ENCODE results near the gene ADAMTS2.

Gene ADAMTS2

GRCh38 chr5:179146277-179146676 lies 199.0 kb downstream of the ADAMTS2 start:
- no peak overlapping the region for H3K4me3 ChIP-seq (ENCODE audit: low read length in 2 of 2)
- no peak overlapping the region for H3K9ac ChIP-seq (ENCODE audit: low read depth in 1 of 2, low read length in 2 of 2)
- H3K27me3 ChIP-seq (ENCODE audit: control insufficient read depth in 2 of 2, insufficient read depth in 2 of 2, low read length in 2 of 2) = no peaks in the 10 kb centered on the region
- no peak overlapping the region for H3K27ac ChIP-seq (ENCODE audit: low read depth in 2 of 2, low read length in 2 of 2)
- no peaks in the 10 kb centered on the region for H3K4me1 ChIP-seq (ENCODE audit: control insufficient read depth in 2 of 2, insufficient read depth in 2 of 2, low read length in 2 of 2)
- no peaks in the 10 kb centered on the region for H3K36me3 ChIP-seq (ENCODE audit: control insufficient read depth in 2 of 2, insufficient read depth in 2 of 2, low read length in 2 of 2)
- H3K9me3 ChIP-seq (ENCODE audit: control insufficient read depth in 2 of 2, low read length in 2 of 2) = no peaks in the 10 kb centered on the region

GRCh38 chr5:179143446-179143845 lies 201.8 kb downstream of the ADAMTS2 start:
- Histone ChIP-seq H3K27me3 (ENCODE audit: control insufficient read depth in 2 of 2, insufficient read depth in 2 of 2, low read length in 2 of 2) (no peaks in the 10 kb centered on the region), H3K9me3 (ENCODE audit: control insufficient read depth in 2 of 2, low read length in 2 of 2) (no peaks in the 10 kb centered on the region), H3K36me3 (ENCODE audit: control insufficient read depth in 2 of 2, insufficient read depth in 2 of 2, low read length in 2 of 2) (no peaks in the 10 kb centered on the region), H3K4me1 (ENCODE audit: control insufficient read depth in 2 of 2, insufficient read depth in 2 of 2, low read length in 2 of 2) (no peaks in the 10 kb centered on the region), H3K27ac (ENCODE audit: low read depth in 2 of 2, low read length in 2 of 2) (no peak overlapping the region), H3K9ac (ENCODE audit: low read depth in 1 of 2, low read length in 2 of 2) (no peak overlapping the region), H3K4me3 (ENCODE audit: low read length in 2 of 2) (no peak overlapping the region)

GRCh38 chr5:179142434-179143198 lies 202.6 kb downstream of the ADAMTS2 start:
- Histone ChIP-seq H3K4me1 (ENCODE audit: control insufficient read depth in 2 of 2, insufficient read depth in 2 of 2, low read length in 2 of 2) (no peaks in the 10 kb centered on the region), H3K27ac (ENCODE audit: low read depth in 2 of 2, low read length in 2 of 2) (no peak overlapping the region)

GRCh38 chr5:179141867-179142266 lies 203.4 kb downstream of the ADAMTS2 start:
- no peak overlapping the region for H3K4me3 ChIP-seq (ENCODE audit: low read length in 2 of 2)
- no peaks in the 10 kb centered on the region for H3K27me3 ChIP-seq (ENCODE audit: control insufficient read depth in 2 of 2, insufficient read depth in 2 of 2, low read length in 2 of 2)
- H3K4me1 ChIP-seq (ENCODE audit: control insufficient read depth in 2 of 2, insufficient read depth in 2 of 2, low read length in 2 of 2) = no peaks in the 10 kb centered on the region
- no peaks in the 10 kb centered on the region for H3K36me3 ChIP-seq (ENCODE audit: control insufficient read depth in 2 of 2, insufficient read depth in 2 of 2, low read length in 2 of 2)
- H3K9me3 ChIP-seq (ENCODE audit: control insufficient read depth in 2 of 2, low read length in 2 of 2) = no peaks in the 10 kb centered on the region
- H3K27ac ChIP-seq (ENCODE audit: low read depth in 2 of 2, low read length in 2 of 2) = no peak overlapping the region
- H3K9ac ChIP-seq (ENCODE audit: low read depth in 1 of 2, low read length in 2 of 2) = no peak overlapping the region

More at GRCh38 chr5:179142434-179143198, 202.6 kb downstream of the ADAMTS2 start:
- Histone ChIP-seq H3K27me3 (ENCODE audit: control insufficient read depth in 2 of 2, insufficient read depth in 2 of 2, low read length in 2 of 2) (no peaks in the 10 kb centered on the region), H3K9ac (ENCODE audit: low read depth in 1 of 2, low read length in 2 of 2) (no peak overlapping the region), H3K4me3 (ENCODE audit: low read length in 2 of 2) (no peak overlapping the region), H3K36me3 (ENCODE audit: control insufficient read depth in 2 of 2, insufficient read depth in 2 of 2, low read length in 2 of 2) (no peaks in the 10 kb centered on the region), H3K9me3 (ENCODE audit: control insufficient read depth in 2 of 2, low read length in 2 of 2) (no peaks in the 10 kb centered on the region)

GRCh38 chr5:179140293-179140692 lies 205.0 kb downstream of the ADAMTS2 start:
- Histone ChIP-seq H3K4me1 (ENCODE audit: control insufficient read depth in 2 of 2, insufficient read depth in 2 of 2, low read length in 2 of 2) (no peaks in the 10 kb centered on the region), H3K9ac (ENCODE audit: low read depth in 1 of 2, low read length in 2 of 2) (no peak overlapping the region), H3K36me3 (ENCODE audit: control insufficient read depth in 2 of 2, insufficient read depth in 2 of 2, low read length in 2 of 2) (no peaks in the 10 kb centered on the region), H3K9me3 (ENCODE audit: control insufficient read depth in 2 of 2, low read length in 2 of 2) (no peaks in the 10 kb centered on the region), H3K27ac (ENCODE audit: low read depth in 2 of 2, low read length in 2 of 2) (no peak overlapping the region), H3K4me3 (ENCODE audit: low read length in 2 of 2) (no peak overlapping the region), H3K27me3 (ENCODE audit: control insufficient read depth in 2 of 2, insufficient read depth in 2 of 2, low read length in 2 of 2) (no peaks in the 10 kb centered on the region)

- no peaks in the 10 kb centered on the region for H3K4me1 ChIP-seq (ENCODE audit: control insufficient read depth in 2 of 2, insufficient read depth in 2 of 2, low read length in 2 of 2)
- no peaks in the 10 kb centered on the region for H3K27me3 ChIP-seq (ENCODE audit: control insufficient read depth in 2 of 2, insufficient read depth in 2 of 2, low read length in 2 of 2)
- no peak overlapping the region for H3K4me3 ChIP-seq (ENCODE audit: low read length in 2 of 2)
- H3K36me3 ChIP-seq (ENCODE audit: control insufficient read depth in 2 of 2, insufficient read depth in 2 of 2, low read length in 2 of 2) = no peaks in the 10 kb centered on the region
- H3K9me3 ChIP-seq (ENCODE audit: control insufficient read depth in 2 of 2, low read length in 2 of 2) = no peaks in the 10 kb centered on the region
- H3K27ac ChIP-seq (ENCODE audit: low read depth in 2 of 2, low read length in 2 of 2) = no peak overlapping the region
- H3K9ac ChIP-seq (ENCODE audit: low read depth in 1 of 2, low read length in 2 of 2) = no peak overlapping the region
Observed at GRCh38 chr5:179139936-179140235, 205.4 kb downstream of the ADAMTS2 start.

- no peak overlapping the region for H3K27ac ChIP-seq (ENCODE audit: low read depth in 2 of 2, low read length in 2 of 2)
- no peaks in the 10 kb centered on the region for H3K27me3 ChIP-seq (ENCODE audit: control insufficient read depth in 2 of 2, insufficient read depth in 2 of 2, low read length in 2 of 2)
- H3K9ac ChIP-seq (ENCODE audit: low read depth in 1 of 2, low read length in 2 of 2) = no peak overlapping the region
- H3K4me1 ChIP-seq (ENCODE audit: control insufficient read depth in 2 of 2, insufficient read depth in 2 of 2, low read length in 2 of 2) = no peaks in the 10 kb centered on the region
- no peaks in the 10 kb centered on the region for H3K9me3 ChIP-seq (ENCODE audit: control insufficient read depth in 2 of 2, low read length in 2 of 2)
- H3K36me3 ChIP-seq (ENCODE audit: control insufficient read depth in 2 of 2, insufficient read depth in 2 of 2, low read length in 2 of 2) = no peaks in the 10 kb centered on the region
- no peak overlapping the region for H3K4me3 ChIP-seq (ENCODE audit: low read length in 2 of 2)
Observed at GRCh38 chr5:179139111-179139935, 205.9 kb downstream of the ADAMTS2 start.

- H3K4me1 ChIP-seq (ENCODE audit: control insufficient read depth in 2 of 2, insufficient read depth in 2 of 2, low read length in 2 of 2) = no peaks in the 10 kb centered on the region
- H3K9me3 ChIP-seq (ENCODE audit: control insufficient read depth in 2 of 2, low read length in 2 of 2) = no peaks in the 10 kb centered on the region
- no peaks in the 10 kb centered on the region for H3K27me3 ChIP-seq (ENCODE audit: control insufficient read depth in 2 of 2, insufficient read depth in 2 of 2, low read length in 2 of 2)
- H3K36me3 ChIP-seq (ENCODE audit: control insufficient read depth in 2 of 2, insufficient read depth in 2 of 2, low read length in 2 of 2) = no peaks in the 10 kb centered on the region
- H3K27ac ChIP-seq (ENCODE audit: low read depth in 2 of 2, low read length in 2 of 2) = no peak overlapping the region
- H3K4me3 ChIP-seq (ENCODE audit: low read length in 2 of 2) = no peak overlapping the region
- no peak overlapping the region for H3K9ac ChIP-seq (ENCODE audit: low read depth in 1 of 2, low read length in 2 of 2)
Observed at GRCh38 chr5:179138568-179138925, 206.7 kb downstream of the ADAMTS2 start.

- H3K27ac ChIP-seq (ENCODE audit: low read depth in 2 of 2, low read length in 2 of 2) = no peak overlapping the region
- no peak overlapping the region for H3K9ac ChIP-seq (ENCODE audit: low read depth in 1 of 2, low read length in 2 of 2)
- no peaks in the 10 kb centered on the region for H3K4me1 ChIP-seq (ENCODE audit: control insufficient read depth in 2 of 2, insufficient read depth in 2 of 2, low read length in 2 of 2)
- no peaks in the 10 kb centered on the region for H3K27me3 ChIP-seq (ENCODE audit: control insufficient read depth in 2 of 2, insufficient read depth in 2 of 2, low read length in 2 of 2)
- no peak overlapping the region for H3K4me3 ChIP-seq (ENCODE audit: low read length in 2 of 2)
- H3K36me3 ChIP-seq (ENCODE audit: control insufficient read depth in 2 of 2, insufficient read depth in 2 of 2, low read length in 2 of 2) = no peaks in the 10 kb centered on the region
- H3K9me3 ChIP-seq (ENCODE audit: control insufficient read depth in 2 of 2, low read length in 2 of 2) = no peaks in the 10 kb centered on the region
Observed at GRCh38 chr5:179137643-179138567, 207.4 kb downstream of the ADAMTS2 start.
